Measurements from ENCODE around the gene IKBKG.

Gene IKBKG

DNA sequence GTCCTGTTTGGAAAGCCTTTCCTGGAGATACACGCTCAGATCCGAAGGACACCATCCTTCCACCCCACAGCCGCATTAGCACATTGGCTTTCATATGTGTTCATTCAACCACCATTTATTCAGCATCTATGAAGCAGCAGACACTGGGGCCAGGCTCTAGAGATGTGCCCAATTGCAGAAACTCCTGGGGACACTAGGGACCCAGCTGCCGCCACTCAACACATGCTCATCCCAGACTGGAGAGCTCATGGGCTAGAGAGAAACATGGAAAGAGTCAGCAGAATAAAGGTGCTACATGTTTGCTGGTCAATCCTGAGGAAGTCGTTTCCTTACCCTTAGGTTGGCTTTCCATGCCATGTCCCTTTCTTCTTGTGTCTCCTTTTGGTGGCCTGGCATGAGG lies 45.1 kb downstream of the IKBKG start:
- POLR2A ChIA-PET, result no interaction called here
- CTCF ChIA-PET, result interaction anchor here (0.6 to 1.0 kb wide), 2 partner anchors 156 to 324 kb away, joined by 3 read pairs; no protein-coding TSS in a partner anchor
- no peak for DNase-seq (ENCODE audit: low read depth, low spot score)
- no peak overlapping the region for H3K4me3 ChIP-seq (ENCODE audit: low read depth, low read length)
- no peak for TF ChIP-seq CTCF (IDR thresholded peaks at IDR 0.05; ENCODE audit: insufficient read depth, low read length, missing control alignments)

- ChIA-PET CTCF (interaction anchor here (0.6 kb wide), 1 partner anchor 323 kb away, joined by 3 read pairs; no protein-coding TSS in a partner anchor), POLR2A (no interaction called here)
- no peak for TF ChIP-seq CTCF (IDR thresholded peaks at IDR 0.05; ENCODE audit: insufficient read depth, low read length, missing control alignments)
- no peak overlapping the region for H3K4me3 ChIP-seq (ENCODE audit: low read depth, low read length)
- DNase-seq (ENCODE audit: low read depth, low spot score), result no peak
Observed at GRCh38 chrX:154593201-154593600, 45.8 kb downstream of the IKBKG start.

DNA sequence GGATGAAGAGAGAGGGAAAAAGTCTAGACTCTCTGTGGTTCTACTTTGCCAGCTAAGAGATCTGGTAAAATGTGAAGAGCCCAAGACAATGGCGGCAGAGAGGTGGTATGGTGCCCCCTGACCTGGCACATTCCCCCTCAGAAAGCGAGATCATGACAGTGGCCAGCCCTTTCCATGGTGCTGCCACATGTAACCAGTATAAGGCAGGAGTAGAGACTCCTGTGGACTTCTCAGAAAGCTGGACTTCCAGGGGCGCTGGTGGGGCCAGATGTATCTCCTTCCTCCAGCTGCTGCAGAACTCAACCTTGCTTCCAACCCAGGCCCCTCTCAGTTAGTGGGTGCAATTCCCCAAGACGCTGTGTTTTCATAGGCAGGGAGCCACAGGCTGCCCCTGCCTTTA lies 47.1 kb downstream of the IKBKG start:
- ChIA-PET CTCF (interaction anchor here (1.0 kb wide), 1 partner anchor 18 kb away, joined by 3 read pairs; no protein-coding TSS in a partner anchor), POLR2A (no interaction called here)
- H3K4me3 ChIP-seq (ENCODE audit: low read depth, low read length), result no peak overlapping the region
- no peak for DNase-seq (ENCODE audit: low read depth, low spot score)
- TF ChIP-seq CTCF (IDR thresholded peaks at IDR 0.05; ENCODE audit: insufficient read depth, low read length, missing control alignments), result no peak

DNA sequence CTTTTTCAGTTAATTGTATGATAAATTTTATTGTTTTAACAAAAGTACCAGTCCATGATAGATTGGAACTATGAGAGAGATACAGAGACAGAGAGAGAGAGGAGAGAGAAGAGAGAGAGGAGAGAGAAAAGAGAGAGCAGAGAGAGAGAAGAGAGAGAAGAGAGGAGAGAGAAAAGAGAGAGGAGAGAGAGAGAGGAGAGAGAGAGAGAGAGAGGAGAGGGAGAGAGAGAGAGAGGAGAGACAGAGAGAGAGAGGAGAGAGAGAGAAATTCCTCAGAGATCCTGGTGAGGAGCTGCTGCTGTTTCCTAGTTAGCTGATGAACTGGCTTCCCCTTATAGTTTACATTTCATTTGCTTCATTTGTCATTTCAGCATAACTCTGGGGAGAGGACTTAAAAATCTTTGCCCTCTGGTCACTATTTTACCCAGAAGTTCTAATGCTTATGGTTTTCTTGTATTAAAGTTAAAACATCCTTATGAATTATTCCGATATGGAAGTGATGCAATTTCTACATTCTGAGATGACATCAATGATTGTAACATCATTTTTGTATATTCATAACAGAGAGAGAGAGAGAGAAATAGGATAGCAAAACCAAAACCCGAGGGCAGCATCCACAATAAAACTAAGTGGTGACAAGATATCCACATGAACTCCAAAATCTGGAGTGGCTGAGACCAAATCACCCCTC lies 48.3 kb downstream of the IKBKG start:
- ChIA-PET POLR2A (no interaction called here), CTCF (interaction anchor here (1.7 kb wide), 1 partner anchor 16 kb away, joined by 6 read pairs; no protein-coding TSS in a partner anchor)
- H3K4me3 ChIP-seq (ENCODE audit: low read depth, low read length), result no peak overlapping the region
- TF ChIP-seq CTCF (IDR thresholded peaks at IDR 0.05; ENCODE audit: insufficient read depth, low read length, missing control alignments), result no peak
- no peak for DNase-seq (ENCODE audit: low read depth, low spot score)

DNA sequence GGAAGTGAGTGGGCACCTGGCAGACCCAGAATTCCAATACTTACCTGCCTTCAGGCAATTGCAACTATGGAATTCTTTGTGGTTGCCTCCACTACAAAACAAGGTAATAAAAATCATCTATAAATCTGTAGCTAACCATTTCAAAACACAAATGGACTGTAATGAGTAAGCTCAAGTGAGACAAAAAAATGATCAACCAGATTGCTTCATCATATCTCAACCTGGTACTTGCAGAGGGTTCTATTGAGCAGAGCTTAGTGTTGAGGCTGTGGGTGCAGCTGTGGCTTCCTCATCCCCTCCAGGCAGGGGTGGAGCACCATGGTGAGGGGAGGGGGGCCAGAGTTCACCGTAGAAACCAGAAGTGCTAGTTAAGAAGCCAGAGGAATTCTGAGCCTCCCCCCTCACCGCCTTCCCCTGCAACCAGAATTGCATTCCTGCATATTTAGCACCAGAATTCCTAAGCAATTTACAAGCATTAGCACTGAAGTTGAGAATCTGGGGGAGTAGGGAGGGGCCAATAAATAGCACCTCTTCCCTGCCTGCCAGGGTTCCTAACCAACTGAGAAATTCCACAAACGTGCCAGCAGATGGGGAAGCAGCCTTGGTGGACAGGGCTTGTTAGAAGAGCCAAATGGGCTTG lies 49.0 kb downstream of the IKBKG start:
- DNase-seq (ENCODE audit: low read depth, low spot score), result no peak
- no peak for TF ChIP-seq CTCF (IDR thresholded peaks at IDR 0.05; ENCODE audit: insufficient read depth, low read length, missing control alignments)
- no peak overlapping the region for H3K4me3 ChIP-seq (ENCODE audit: low read depth, low read length)
- ChIA-PET CTCF (interaction anchor here (1.7 kb wide), 1 partner anchor 15 kb away, joined by 6 read pairs; no protein-coding TSS in a partner anchor), POLR2A (no interaction called here)

DNA sequence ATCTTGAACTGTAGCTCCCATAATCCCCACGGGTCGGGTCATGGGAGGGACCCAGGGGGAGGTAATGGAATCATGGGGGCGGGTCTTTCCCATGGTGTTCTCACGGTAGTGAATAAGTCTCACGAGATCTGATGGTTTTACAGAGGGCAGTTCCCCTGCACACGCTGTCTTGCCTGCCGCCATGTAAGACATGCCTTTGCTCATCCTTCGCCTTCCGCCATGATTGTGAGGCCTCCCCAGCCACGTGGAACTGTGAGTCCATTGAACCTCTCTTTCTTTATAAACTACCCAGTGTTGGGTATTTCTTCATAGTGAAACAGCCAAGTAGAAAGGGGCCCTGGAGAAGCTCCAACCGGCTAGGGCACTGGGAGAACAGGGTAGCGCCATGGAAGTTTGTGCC lies 49.8 kb downstream of the IKBKG start:
- CTCF ChIA-PET, result no interaction called here
- H3K4me3 ChIP-seq (ENCODE audit: low read depth, low read length), result no peak overlapping the region
- TF ChIP-seq CTCF (IDR thresholded peaks at IDR 0.05; ENCODE audit: insufficient read depth, low read length, missing control alignments), result no peak
- DNase-seq (ENCODE audit: low read depth, low spot score), result no peak
- POLR2A ChIA-PET, result no interaction called here

Data from AG04449 (cell line).